ENCODE results near the gene RAB11FIP4.

Gene RAB11FIP4

GRCh38 chr17:31536451-31536850 lies 145.0 kb downstream of the RAB11FIP4 start:
- TF ChIP-seq ZNF560 (tag by site-specific recombination; IDR thresholded peaks at IDR 0.05; ENCODE audit: borderline replicate concordance) (no peak), ZNF266 (tag by site-specific recombination; IDR thresholded peaks at IDR 0.05; ENCODE audit: low read depth) (no peak), BCL11B (tag by site-specific recombination; IDR thresholded peaks at IDR 0.05; ENCODE audit: low read depth) (no peak)
- peaks cover 15% of the 10 kb centered on the region for H3K4me1 ChIP-seq (ENCODE audit: control insufficient read depth, insufficient read depth, low read length)
- CTCF ChIA-PET = interaction anchor here (4.1 kb wide), 1 partner anchor 11 kb away, joined by 26 read pairs; no protein-coding TSS in a partner anchor
- H3K36me3 ChIP-seq (ENCODE audit: control insufficient read depth in 2 of 2, insufficient read depth in 1 of 2, low read length in 2 of 2) = peaks cover 0 to 5% of the 10 kb centered on the region in 2 experiments; a peak in 1 of 3 replicates
- H3K4me3 ChIP-seq (ENCODE audit: low read depth, low read length) = no peak overlapping the region
- POLR2A ChIA-PET = no interaction called here
- no peak overlapping the region for H3K27ac ChIP-seq (ENCODE audit: extremely low read depth, low read depth, low read length)
- no peaks in the 10 kb centered on the region for H3K9me3 ChIP-seq (ENCODE audit: control insufficient read depth, insufficient read depth, low read depth, low read length)

GRCh38 chr17:31537565-31538011 lies 146.1 kb downstream of the RAB11FIP4 start:
- H3K4me3 ChIP-seq (ENCODE audit: low read depth, low read length) = no peak overlapping the region
- CTCF ChIA-PET = interaction anchor here (0.7 to 1.6 kb wide), 2 partner anchors 9 to 12 kb away, joined by 3 to 7 read pairs; no protein-coding TSS in a partner anchor
- no peaks in the 10 kb centered on the region for H3K9me3 ChIP-seq (ENCODE audit: control insufficient read depth, insufficient read depth, low read depth, low read length)
- POLR2A ChIA-PET = no interaction called here
- no peak overlapping the region for H3K27ac ChIP-seq (ENCODE audit: extremely low read depth, low read depth, low read length)
- H3K4me1 ChIP-seq (ENCODE audit: control insufficient read depth, insufficient read depth, low read length) = peaks cover 15% of the 10 kb centered on the region
- H3K36me3 ChIP-seq (ENCODE audit: control insufficient read depth in 2 of 2, insufficient read depth in 1 of 2, low read length in 2 of 2) = no peaks in the 10 kb centered on the region
- no peak for TF ChIP-seq ZNF302 (tag by site-specific recombination; IDR thresholded peaks at IDR 0.05; ENCODE audit: low read depth)
- no peak for TF ChIP-seq ZNF214 (tag by site-specific recombination; IDR thresholded peaks at IDR 0.05; ENCODE audit: borderline replicate concordance)
- TF ChIP-seq ZNF138 (tag by site-specific recombination; IDR thresholded peaks at IDR 0.05; ENCODE audit: borderline replicate concordance) = no peak
- no peak for TF ChIP-seq ZNF155 (tag by site-specific recombination; IDR thresholded peaks at IDR 0.05)
- no peak for TF ChIP-seq ZNF837 (tag by site-specific recombination; IDR thresholded peaks at IDR 0.05)
- TF ChIP-seq REST (tag by site-specific recombination; IDR thresholded peaks at IDR 0.05) = peak; percentile 85
- no peak for TF ChIP-seq ZFP41 (tag by site-specific recombination; IDR thresholded peaks at IDR 0.05; ENCODE audit: borderline replicate concordance)
- TF ChIP-seq KLF9 (tag by site-specific recombination; IDR thresholded peaks at IDR 0.05; ENCODE audit: low read depth) = no peak
- TF ChIP-seq ELK4 (IDR thresholded peaks at IDR 0.05; ENCODE audit: borderline replicate concordance, low read depth, low read length) = no peak
- TF ChIP-seq, protein P1, sequence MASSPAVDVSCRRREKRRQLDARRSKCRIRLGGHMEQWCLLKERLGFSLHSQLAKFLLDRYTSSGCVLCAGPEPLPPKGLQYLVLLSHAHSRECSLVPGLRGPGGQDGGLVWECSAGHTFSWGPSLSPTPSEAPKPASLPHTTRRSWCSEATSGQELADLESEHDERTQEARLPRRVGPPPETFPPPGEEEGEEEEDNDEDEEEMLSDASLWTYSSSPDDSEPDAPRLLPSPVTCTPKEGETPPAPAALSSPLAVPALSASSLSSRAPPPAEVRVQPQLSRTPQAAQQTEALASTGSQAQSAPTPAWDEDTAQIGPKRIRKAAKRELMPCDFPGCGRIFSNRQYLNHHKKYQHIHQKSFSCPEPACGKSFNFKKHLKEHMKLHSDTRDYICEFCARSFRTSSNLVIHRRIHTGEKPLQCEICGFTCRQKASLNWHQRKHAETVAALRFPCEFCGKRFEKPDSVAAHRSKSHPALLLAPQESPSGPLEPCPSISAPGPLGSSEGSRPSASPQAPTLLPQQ (tag by site-specific recombination; IDR thresholded peaks at IDR 0.05) = peak; percentile 45; the same call in 1 of the 2 replicates
- no peak for TF ChIP-seq ZNF580 (tag by site-specific recombination; IDR thresholded peaks at IDR 0.05)
- TF ChIP-seq, protein P2, sequence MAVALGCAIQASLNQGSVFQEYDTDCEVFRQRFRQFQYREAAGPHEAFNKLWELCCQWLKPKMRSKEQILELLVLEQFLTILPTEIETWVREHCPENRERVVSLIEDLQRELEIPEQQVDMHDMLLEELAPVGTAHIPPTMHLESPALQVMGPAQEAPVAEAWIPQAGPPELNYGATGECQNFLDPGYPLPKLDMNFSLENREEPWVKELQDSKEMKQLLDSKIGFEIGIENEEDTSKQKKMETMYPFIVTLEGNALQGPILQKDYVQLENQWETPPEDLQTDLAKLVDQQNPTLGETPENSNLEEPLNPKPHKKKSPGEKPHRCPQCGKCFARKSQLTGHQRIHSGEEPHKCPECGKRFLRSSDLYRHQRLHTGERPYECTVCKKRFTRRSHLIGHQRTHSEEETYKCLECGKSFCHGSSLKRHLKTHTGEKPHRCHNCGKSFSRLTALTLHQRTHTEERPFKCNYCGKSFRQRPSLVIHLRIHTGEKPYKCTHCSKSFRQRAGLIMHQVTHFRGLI (tag by site-specific recombination; IDR thresholded peaks at IDR 0.05) = no peak
- no peak for TF ChIP-seq ZXDB (tag by site-specific recombination; IDR thresholded peaks at IDR 0.05)
- TF ChIP-seq ZNF157 (tag by site-specific recombination; IDR thresholded peaks at IDR 0.05) = no peak
- no peak for TF ChIP-seq ZNF433 (tag by site-specific recombination; IDR thresholded peaks at IDR 0.05; ENCODE audit: low read depth)
- TF ChIP-seq ZNF623 (tag by site-specific recombination; IDR thresholded peaks at IDR 0.05) = no peak

Data from HEK293 (cell line).